Measurements from ENCODE around the gene SSB. TPM values are rescaled to one million over a fixed set of nuclear protein-coding genes. Genes with fewer than 3 reads are reported as not detected.
"Not testable (repeated sequence)": the region's sequence is repeated elsewhere in the genome, so short reads cannot be mapped to it uniquely, and the experiment has no call there.

Gene SSB
- total RNA-seq, 4 donors from 2014 or later: 35.5 to 91.0 (median 44.4) TPM

- Histone ChIP-seq H3K9me3 (no peaks in the 10 kb centered on the region), H3K27ac (peak overlapping the region; percentile 84), H3K4me1 (peaks cover 24% of the 10 kb centered on the region), H3K4me3 (peak overlapping the region; percentile 82), H3K36me3 (peaks cover 7% of the 10 kb centered on the region), H3K27me3 (no peaks in the 10 kb centered on the region)
- WGBS: 13% methylated on average over 4 of the region's 4 CpGs
- TF ChIP-seq POLR2AphosphoS5 (IDR thresholded peaks at IDR 0.05) (no peak), CTCF (IDR thresholded peaks at IDR 0.05) (no peak)
- no peak for DNase-seq (ENCODE audit: low spot score in 2 of 2)
Observed at GRCh38 chr2:169798397-169798717, 314 bp upstream of the SSB start.

GRCh38 chr2:169803480-169803879 lies 4.8 kb downstream of the SSB start:
- DNase-seq (ENCODE audit: low spot score in 2 of 2): no peak
- 85% methylated on average over 9 of the region's 9 CpGs for WGBS
- Histone ChIP-seq H3K9me3 (no peaks in the 10 kb centered on the region), H3K4me1 (peaks cover 21% of the 10 kb centered on the region), H3K27ac (no peak overlapping the region), H3K36me3 (peaks cover 43% of the 10 kb centered on the region), H3K27me3 (no peaks in the 10 kb centered on the region), H3K4me3 (no peak overlapping the region)
- TF ChIP-seq POLR2AphosphoS5 (IDR thresholded peaks at IDR 0.05): no peak
- no peak for TF ChIP-seq CTCF (IDR thresholded peaks at IDR 0.05)
- TF ChIP-seq EP300 (IDR thresholded peaks at IDR 0.05): no peak
- TF ChIP-seq POLR2A (IDR thresholded peaks at IDR 0.05): no peak

GRCh38 chr2:169806586-169806985 lies 7.9 kb downstream of the SSB start:
- no peak for DNase-seq (ENCODE audit: low spot score in 2 of 2)
- H3K9me3 ChIP-seq: no peaks in the 10 kb centered on the region
- TF ChIP-seq EP300 (IDR thresholded peaks at IDR 0.05) (no peak), POLR2A (IDR thresholded peaks at IDR 0.05) (no peak), CTCF (IDR thresholded peaks at IDR 0.05) (no peak), POLR2AphosphoS5 (IDR thresholded peaks at IDR 0.05) (no peak)
- H3K36me3 ChIP-seq: peaks cover 72% of the 10 kb centered on the region
- H3K27me3 ChIP-seq: no peaks in the 10 kb centered on the region
- peaks cover 5% of the 10 kb centered on the region for H3K4me1 ChIP-seq
- no peak overlapping the region for H3K4me3 ChIP-seq
- no peak overlapping the region for H3K27ac ChIP-seq

- Histone ChIP-seq H3K36me3 (peaks cover 82% of the 10 kb centered on the region), H3K4me3 (no peak overlapping the region), H3K27ac (no peak overlapping the region), H3K9me3 (no peaks in the 10 kb centered on the region), H3K4me1 (no peaks in the 10 kb centered on the region), H3K27me3 (no peaks in the 10 kb centered on the region)
- no peak for TF ChIP-seq EP300 (IDR thresholded peaks at IDR 0.05)
- no peak for TF ChIP-seq CTCF (IDR thresholded peaks at IDR 0.05)
- no peak for TF ChIP-seq POLR2A (IDR thresholded peaks at IDR 0.05)
- no peak for TF ChIP-seq POLR2AphosphoS5 (IDR thresholded peaks at IDR 0.05)
- no peak for DNase-seq (ENCODE audit: low spot score in 2 of 2)
- WGBS: 78% methylated on average over 4 of the region's 4 CpGs
Observed at GRCh38 chr2:169808221-169808620, 9.6 kb downstream of the SSB start.

- H3K9me3 ChIP-seq: no peaks in the 10 kb centered on the region
- peaks cover 76% of the 10 kb centered on the region for H3K36me3 ChIP-seq
- 65% methylated on average over 1 of the region's 1 CpG for WGBS
Observed at GRCh38 chr2:169815849-169816248, 17.2 kb downstream of the SSB start.

GRCh38 chr2:169816961-169817360 lies 18.3 kb downstream of the SSB start:
- not testable (repeated sequence) for DNase-seq (ENCODE audit: low spot score in 2 of 2); H3K9me3 ChIP-seq; H3K4me3 ChIP-seq; H3K27ac ChIP-seq; H3K4me1 ChIP-seq; H3K27me3 ChIP-seq
- peaks cover 67% of the 10 kb centered on the region for H3K36me3 ChIP-seq

More at GRCh38 chr2:169815849-169816248, 17.2 kb downstream of the SSB start:
- H3K27ac ChIP-seq: no peak overlapping the region
- DNase-seq (ENCODE audit: low spot score in 2 of 2): no peak
- peaks cover 6% of the 10 kb centered on the region for H3K4me1 ChIP-seq
- H3K27me3 ChIP-seq: no peaks in the 10 kb centered on the region
- TF ChIP-seq POLR2AphosphoS5 (IDR thresholded peaks at IDR 0.05) (no peak), CTCF (IDR thresholded peaks at IDR 0.05) (no peak), EP300 (IDR thresholded peaks at IDR 0.05) (no peak), POLR2A (IDR thresholded peaks at IDR 0.05) (no peak)
- no peak overlapping the region for H3K4me3 ChIP-seq

- not testable (repeated sequence) for H3K9me3 ChIP-seq; H3K27me3 ChIP-seq; H3K4me1 ChIP-seq; H3K27ac ChIP-seq; DNase-seq (ENCODE audit: low spot score in 2 of 2); H3K4me3 ChIP-seq
- H3K36me3 ChIP-seq: peaks cover 63% of the 10 kb centered on the region
- WGBS: 96% methylated on average over 6 of the region's 6 CpGs
Observed at GRCh38 chr2:169817369-169817768, 18.7 kb downstream of the SSB start.
